Uterus (tissue), 4 donors: ENCODE results near the gene TOMM6. TPM values are rescaled to one million over a fixed set of nuclear protein-coding genes. Genes with fewer than 3 reads are reported as not detected.
A peak's percentile ranks its signal among the peaks of the same experiment; 100 is the strongest.

Source experiments
- DNase-seq, 2 donors: peaks; one replicate each; pipeline ENCODE4 v3.0.0-alpha.2; 2019 to 2020
- H3K27ac ChIP-seq, 2 donors: fragments of 200-600 bp; sonication (generic); 1 replicate in 1 of 2; 2 replicates in 1 of 2; pipeline ENCODE4 v1.5.1; 2016 to 2018
- H3K27me3 ChIP-seq, 2 donors: fragments of 200-600 bp; sonication (generic); one replicate each; pipeline ENCODE4 v1.5.1; 2018 to 2019; ENCODE audit warnings: control low read depth in 1 of 2
- H3K36me3 ChIP-seq, 2 donors: fragments of 200-600 bp; sonication (generic); one replicate each; pipeline ENCODE4 v1.5.1; 2019; ENCODE audit warnings: control low read depth in 1 of 2
- H3K4me1 ChIP-seq, 2 donors: fragments of 200-600 bp; sonication (generic); one replicate each; pipeline ENCODE4 v1.5.1; 2018 to 2019; ENCODE audit warnings: control low read depth in 1 of 2
- H3K4me3 ChIP-seq, 2 donors: fragments of 200-600 bp; sonication (generic); 1 replicate in 1 of 2; 2 replicates in 1 of 2; pipeline ENCODE4 v1.5.1; 2018 to 2019; ENCODE audit warnings: mild to moderate bottlenecking in 1 of 2
- H3K9me3 ChIP-seq, 2 donors: fragments of 200-600 bp; sonication (generic); one replicate each; pipeline ENCODE4 v1.5.1; 2019; ENCODE audit warnings: control low read depth in 1 of 2
- POLR2A ChIP-seq, 2 donors: fragments of 450-650 bp; IDR thresholded peaks; one replicate each; pipeline ENCODE4 v1.6.1; 2016; ENCODE audit warnings: antibody characterized with exemption in 2 of 2, mild to moderate bottlenecking in 1 of 2, moderate library complexity in 1 of 2
- intact Hi-C: fragments of 100-400 bp; cut with DNase I; formaldehyde crosslinking; loops from one replicate; pipeline ENCODE4 v1.15.1; 2023; ENCODE audit warnings: low total_unique reads
- total RNA-seq, 4 donors: library from RNA; depleted of rRNA in 3 of 4; stranded (reverse); fragments of >200 nt in 3 of 4; gene quantifications; one replicate each; pipeline versions ENCODE4 v1.1.0 to v1.2.4, GENCODE V29; 2014 to 2023
- TF ChIP-seq, protein P1 (sequence below), 4 experiments: fragments of 200-600 bp in 2 of 4; fragments of 450-650 bp in 2 of 4; sonication (generic) in 2 of 4; IDR thresholded peaks; one replicate each; pipeline ENCODE4 v1.5.1; 2016 to 2019; ENCODE audit warnings: antibody characterized with exemption in 4 of 4, mild to moderate bottlenecking in 2 of 4, moderate library complexity in 1 of 4
- donor health status: DM: yes; HTN: yes; CAD: no.

Gene TOMM6
- total RNA-seq, 4 donors from 2014 or later: 53.1 to 164 (median 96.0) TPM

DNA sequence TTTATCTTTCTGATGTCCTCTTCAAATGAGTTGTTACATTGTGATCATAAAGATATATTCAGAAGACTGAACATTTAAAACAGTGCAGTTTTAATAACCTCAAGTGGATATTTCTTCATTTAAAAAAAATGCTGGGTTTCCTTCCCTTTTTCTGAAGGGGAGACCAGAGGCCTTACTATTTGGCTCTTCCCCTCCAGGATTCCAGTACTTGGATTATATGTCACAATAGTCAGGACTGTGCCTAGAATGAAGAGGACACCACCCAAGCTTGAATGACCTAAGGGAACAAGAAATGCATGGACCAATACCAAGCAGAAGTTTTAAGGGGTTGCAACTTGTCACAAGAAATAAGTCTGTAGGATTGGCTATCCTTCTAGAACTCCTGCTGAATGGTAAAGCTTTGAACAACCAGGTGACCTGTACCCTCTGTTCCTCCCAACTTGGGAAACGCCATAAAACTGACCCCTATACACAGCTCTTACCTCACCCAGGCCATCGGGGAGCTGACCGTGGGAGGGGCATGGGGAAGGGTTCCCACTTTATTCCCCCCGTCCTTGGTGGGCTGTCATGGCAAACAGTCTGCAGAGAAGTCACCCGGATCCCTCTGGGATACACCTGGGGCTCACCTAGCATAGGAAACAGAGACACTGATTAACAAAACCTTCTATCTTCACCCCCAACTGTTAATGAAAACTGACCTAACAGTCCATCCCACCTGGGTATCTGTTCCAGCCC lies 9.8 kb upstream of the TOMM6 start:
- no peak overlapping the region for H3K4me3 ChIP-seq
- H3K9me3 ChIP-seq: no peaks in the 10 kb centered on the region
- no peaks in the 10 kb centered on the region for H3K27me3 ChIP-seq
- H3K36me3 ChIP-seq: no peaks in the 10 kb centered on the region
- intact Hi-C loops: no loop called here
- DNase-seq: no peak
- H3K4me1 ChIP-seq: peaks cover 0 to 12% of the 10 kb centered on the region in 2 donors
- no peak overlapping the region for H3K27ac ChIP-seq
- TF ChIP-seq POLR2A (IDR thresholded peaks at IDR 0.05): no peak
- TF ChIP-seq, protein P1, sequence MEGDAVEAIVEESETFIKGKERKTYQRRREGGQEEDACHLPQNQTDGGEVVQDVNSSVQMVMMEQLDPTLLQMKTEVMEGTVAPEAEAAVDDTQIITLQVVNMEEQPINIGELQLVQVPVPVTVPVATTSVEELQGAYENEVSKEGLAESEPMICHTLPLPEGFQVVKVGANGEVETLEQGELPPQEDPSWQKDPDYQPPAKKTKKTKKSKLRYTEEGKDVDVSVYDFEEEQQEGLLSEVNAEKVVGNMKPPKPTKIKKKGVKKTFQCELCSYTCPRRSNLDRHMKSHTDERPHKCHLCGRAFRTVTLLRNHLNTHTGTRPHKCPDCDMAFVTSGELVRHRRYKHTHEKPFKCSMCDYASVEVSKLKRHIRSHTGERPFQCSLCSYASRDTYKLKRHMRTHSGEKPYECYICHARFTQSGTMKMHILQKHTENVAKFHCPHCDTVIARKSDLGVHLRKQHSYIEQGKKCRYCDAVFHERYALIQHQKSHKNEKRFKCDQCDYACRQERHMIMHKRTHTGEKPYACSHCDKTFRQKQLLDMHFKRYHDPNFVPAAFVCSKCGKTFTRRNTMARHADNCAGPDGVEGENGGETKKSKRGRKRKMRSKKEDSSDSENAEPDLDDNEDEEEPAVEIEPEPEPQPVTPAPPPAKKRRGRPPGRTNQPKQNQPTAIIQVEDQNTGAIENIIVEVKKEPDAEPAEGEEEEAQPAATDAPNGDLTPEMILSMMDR (IDR thresholded peaks at IDR 0.05): no peak

DNA sequence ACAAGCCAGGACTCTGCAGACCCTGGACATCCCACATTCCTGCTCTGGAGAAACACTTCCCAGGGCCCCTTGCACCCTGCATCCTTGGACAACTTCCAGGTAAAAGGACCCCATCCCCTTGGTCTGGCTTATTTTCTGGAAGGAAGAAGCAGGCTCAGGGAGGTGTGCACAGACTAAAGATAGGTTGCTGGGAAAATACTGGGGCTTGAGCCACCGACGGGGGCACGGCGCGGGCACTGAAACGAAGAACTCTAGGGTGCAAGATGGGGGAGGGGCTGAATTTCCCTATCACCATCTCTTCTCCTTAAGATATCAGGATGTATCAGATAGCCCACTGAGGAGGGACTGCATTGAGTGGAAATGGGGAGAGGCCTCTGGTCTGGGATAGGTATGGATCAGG lies 8.6 kb upstream of the TOMM6 start:
- Histone ChIP-seq H3K4me1 (peaks cover 0 to 12% of the 10 kb centered on the region in 2 donors), H3K27me3 (no peaks in the 10 kb centered on the region), H3K27ac (peak overlapping the region in 1 of 2 donors; percentile 63), H3K4me3 (peak overlapping the region; percentile 61 to 62), H3K9me3 (no peaks in the 10 kb centered on the region), H3K36me3 (no peaks in the 10 kb centered on the region)
- DNase-seq: no peak
- intact Hi-C loops: no loop called here
- TF ChIP-seq, protein P1 (IDR thresholded peaks at IDR 0.05): no peak
- TF ChIP-seq POLR2A (IDR thresholded peaks at IDR 0.05): no peak

DNA sequence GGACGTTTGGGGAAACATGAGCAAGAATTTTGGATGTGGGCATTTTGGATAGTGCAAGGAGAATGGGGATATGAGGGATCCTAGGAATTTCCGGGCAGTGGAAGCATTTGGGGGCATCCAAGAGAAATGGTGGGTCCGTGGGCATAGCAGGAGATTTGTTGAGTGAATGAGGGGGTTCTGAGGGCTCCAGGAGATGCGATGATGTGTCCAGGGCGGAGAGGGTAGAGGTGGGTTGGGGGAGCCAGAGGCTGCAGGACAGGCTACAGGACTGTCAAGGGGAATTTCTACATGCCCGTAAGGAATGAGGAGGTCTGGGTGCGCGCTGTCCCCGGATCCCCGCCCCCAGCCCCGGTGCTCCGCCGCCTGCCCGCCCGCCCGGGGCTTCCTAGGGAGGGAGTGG lies 8.2 kb upstream of the TOMM6 start:
- no peak for TF ChIP-seq POLR2A (IDR thresholded peaks at IDR 0.05)
- TF ChIP-seq, protein P1 (IDR thresholded peaks at IDR 0.05): no peak
- peak overlapping the region; percentile 61 to 62 for H3K4me3 ChIP-seq
- no peaks in the 10 kb centered on the region for H3K27me3 ChIP-seq
- H3K9me3 ChIP-seq: no peaks in the 10 kb centered on the region
- H3K27ac ChIP-seq: peak overlapping the region; percentile 63 to 91
- no peak for DNase-seq
- intact Hi-C loops: no loop called here
- H3K4me1 ChIP-seq: peaks cover 0 to 12% of the 10 kb centered on the region in 2 donors
- no peaks in the 10 kb centered on the region for H3K36me3 ChIP-seq

DNA sequence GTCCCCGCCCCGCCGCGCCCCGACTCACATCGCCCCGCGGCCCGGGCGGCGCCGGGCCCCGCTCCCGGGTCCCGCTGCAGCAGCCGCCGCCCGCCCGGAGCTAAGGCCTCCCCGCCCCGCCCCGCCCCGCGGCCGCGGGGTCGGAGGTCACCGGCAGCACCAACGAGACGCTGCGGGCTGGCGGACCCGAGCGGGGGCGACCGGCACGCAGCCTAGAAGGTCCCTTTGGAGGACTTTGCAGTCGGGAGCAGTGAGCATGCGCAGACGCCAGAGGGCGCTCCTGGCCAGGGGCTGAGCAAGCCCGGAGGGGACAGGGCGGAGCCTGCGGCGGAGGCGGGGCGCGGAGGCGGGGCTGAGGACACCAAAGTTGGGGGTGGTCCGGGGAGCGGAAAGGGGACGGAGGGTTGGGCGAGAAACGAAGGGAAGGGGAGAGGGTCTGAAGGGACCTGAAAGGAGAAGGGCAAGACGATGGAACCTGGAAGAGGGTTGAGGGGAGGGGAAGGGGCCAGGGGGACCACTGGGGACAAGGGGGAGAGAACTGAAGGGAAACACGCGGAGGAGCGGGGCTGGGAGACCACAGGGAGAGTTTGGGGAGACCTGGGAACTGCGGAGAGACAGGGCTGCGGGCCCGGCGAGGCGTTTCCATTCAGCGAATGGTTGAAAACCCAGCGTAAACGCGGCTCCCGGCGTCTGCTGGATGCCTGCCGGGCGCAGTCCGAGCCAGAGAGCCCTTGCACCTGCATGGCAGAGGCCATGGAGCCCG lies 7.5 kb upstream of the TOMM6 start, which contains the start of gene FRS3:
Gene FRS3 (minus strand): TSS at position 113 of the 763 bp plus-strand sequence. CDS start 2,913 bp downstream, outside the sequence.
- Histone ChIP-seq H3K4me1 (peaks cover 0 to 12% of the 10 kb centered on the region in 2 donors), H3K27me3 (no peaks in the 10 kb centered on the region), H3K27ac (peak within 1 kb of the TSS; percentile 90 to 91), H3K4me3 (peak within 1 kb of the TSS; percentile 61 to 62), H3K36me3 (no peaks in the 10 kb centered on the region), H3K9me3 (no peaks in the 10 kb centered on the region)
- TF ChIP-seq POLR2A (IDR thresholded peaks at IDR 0.05): peak; percentile 20 to 46
- TF ChIP-seq, protein P1 (IDR thresholded peaks at IDR 0.05): peak; percentile 89 to 100 (median 95)
- intact Hi-C loops: loop anchor here (10.0 kb wide), 1 partner anchor 145 kb away; the partner anchor contains the start of genes BYSL and MED20
- DNase-seq: peak; percentile 98 to 99
